T follicular helper cell (primary cell): ENCODE results near the gene KCNK2.

ENCODE experiments used
- DNase-seq: peaks from one replicate; pipeline ENCODE4 v3.0.0-alpha.2; 2020; ENCODE audit warnings: low read depth

Gene KCNK2

DNA sequence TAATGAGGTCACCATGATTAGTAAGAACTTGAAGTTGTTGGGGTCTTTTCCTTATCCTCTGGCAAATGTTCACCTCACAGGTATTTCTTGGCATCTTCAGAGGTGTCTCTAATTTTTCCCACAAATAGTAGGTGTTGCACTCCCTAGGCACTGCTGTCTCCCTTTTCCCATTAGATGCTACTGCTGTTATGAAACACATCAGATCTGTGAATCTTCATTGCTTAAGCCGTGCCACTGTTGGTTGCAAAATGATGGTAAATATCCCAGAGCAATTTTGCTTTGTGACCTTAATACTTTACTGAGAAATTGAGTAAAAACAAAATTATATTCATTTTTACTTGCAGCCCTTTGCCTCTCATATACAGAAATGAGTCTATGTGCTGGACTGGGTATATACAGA is 169.6 kb downstream of the KCNK2 start:
- DNase-seq, result no peak

DNA sequence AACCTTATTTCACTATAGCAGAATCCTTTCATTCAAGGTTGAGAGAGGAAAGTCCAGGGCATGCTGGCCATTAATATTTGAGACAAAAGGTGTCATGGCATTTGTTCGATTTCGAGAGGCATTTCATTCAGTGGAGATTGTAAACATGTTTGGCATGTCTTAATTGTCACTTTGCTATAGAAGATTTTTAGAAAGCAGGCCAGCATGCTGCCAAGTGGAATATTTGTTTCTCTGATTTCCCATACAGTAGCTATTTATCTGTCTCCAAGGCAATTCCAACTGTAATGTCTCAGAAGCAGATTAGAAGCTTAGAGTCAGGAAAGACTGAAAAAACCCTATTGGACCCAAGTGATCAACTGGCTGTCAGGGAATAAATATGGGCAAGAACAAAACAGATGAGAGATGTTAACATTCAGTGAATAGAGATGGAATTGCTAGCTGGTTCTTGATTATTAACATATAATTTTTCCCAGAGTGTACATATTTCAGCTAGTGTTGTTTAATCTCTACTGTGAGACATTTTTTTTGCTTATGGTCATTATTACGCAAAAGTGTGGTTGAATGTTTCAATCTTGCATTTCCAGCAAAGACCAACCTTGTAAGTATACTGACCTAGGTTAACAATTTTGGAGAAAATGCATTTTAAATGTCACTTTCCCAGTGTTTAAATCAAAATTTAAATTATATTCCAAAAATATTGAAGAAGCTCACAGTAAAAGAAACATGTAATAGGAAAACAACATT is 174.6 kb downstream of the KCNK2 start:
- DNase-seq, result no peak

DNA sequence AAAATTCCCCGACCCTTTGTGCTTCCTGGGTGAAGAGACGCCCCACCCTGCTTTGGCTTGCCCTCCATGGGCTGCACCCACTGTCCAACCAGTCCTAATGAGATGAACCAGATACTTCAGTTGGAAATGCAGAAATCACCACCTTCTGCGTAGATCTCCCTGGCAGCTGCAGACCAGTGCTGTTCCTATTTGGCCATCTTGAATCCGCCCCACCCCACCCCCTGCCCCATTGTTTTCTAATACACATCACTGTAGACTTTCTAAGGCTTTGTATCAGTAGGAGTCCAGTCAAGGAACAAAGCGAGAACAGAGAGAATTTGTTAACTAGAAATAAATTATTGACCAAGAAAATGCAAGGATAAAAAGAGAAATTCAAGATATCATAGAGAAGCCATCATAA is 178.2 kb downstream of the KCNK2 start:
- DNase-seq, result no peak

DNA sequence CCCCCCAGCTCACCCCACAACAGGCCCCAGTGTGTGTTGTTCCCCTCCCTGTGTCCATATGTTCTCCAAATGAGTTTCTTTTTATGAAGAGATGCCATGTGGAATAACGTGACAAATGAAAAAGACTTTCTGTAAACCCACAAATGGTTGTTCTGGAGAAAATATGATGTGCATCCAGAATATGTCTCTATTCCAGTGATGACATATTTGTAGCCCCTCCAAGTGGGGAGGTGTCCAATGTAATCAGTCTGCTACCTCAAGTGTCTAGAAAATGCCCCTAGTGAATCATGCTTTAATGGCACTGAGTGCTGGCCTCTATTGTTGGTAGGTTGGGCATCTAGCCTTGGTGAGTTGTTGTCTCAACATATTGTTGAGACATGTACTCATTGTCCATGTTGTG is 179.6 kb downstream of the KCNK2 start:
- DNase-seq, result no peak

DNA sequence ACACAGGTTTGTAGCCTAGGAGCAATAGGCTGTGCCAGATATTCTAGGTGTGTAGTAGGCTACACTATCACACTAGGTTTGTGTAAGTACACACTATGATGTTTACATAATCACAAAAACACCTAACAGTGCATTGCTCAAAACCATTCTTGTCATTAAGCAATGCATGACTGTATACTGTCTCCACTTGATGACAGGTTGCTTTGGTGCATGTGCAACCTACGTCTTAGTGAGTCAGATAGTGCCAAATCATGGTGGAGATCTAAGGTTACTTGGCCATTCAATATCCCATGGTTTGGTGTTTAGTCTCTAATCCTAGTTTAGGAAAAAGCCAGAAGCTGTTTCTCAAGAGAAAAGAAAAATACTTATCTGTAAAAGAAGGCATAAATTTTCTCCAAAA is 181.1 kb downstream of the KCNK2 start:
- no peak for DNase-seq

DNA sequence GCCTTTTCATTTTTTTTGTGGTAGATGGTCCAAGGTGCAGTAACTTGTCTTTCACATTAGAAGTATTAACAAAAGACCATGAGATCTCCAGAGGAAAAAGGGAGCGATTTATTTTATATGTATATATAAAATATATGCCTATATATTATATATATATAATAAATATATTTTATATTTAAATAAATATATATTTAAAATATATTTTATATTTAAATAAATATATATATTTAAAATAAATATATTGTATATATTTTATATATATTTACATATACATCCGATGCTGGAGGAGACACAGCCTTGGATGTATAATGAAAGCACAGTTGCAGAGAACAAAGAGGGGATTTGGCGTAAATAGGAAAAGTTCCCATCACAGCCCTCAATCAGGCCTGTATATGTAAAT is 182.1 kb downstream of the KCNK2 start:
- no peak for DNase-seq

DNA sequence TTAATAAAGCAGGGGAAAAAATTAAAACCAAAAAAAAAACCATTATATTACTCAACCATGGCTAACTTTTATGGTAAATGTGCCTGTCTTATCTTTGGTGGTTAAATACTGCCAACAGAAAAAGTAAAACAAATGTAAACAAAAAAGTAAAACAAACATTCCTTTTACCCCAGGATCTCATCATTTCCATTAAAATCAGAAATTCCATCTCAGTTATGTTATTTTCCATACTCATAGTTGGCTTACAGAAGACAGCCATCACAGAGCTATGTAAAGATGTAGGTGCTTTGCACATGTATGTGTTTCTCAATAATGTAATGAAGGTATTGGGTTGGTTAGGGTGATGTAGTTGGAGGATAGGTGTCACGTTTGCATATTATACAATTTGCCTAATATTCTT is 185.0 kb downstream of the KCNK2 start:
- no peak for DNase-seq

DNA sequence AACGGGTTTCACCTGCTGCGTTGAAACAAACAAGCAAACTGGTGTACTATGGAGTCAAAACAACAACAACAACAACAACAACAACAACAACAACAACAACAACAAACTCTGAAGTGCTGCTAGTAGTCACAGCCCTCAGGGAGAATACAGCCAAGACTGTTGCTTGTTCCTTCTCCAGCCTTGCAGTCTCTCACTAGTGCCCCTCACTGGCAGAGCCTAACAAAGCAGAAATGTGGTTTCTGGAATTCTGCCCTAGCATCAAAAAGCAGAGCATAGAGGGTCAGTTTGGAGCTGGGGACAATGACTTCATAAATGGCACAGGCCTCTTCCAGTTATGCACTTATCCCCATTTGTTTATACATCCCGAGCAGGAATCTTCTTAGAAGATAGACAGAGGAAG is 187.4 kb downstream of the KCNK2 start:
- DNase-seq, result no peak

DNA sequence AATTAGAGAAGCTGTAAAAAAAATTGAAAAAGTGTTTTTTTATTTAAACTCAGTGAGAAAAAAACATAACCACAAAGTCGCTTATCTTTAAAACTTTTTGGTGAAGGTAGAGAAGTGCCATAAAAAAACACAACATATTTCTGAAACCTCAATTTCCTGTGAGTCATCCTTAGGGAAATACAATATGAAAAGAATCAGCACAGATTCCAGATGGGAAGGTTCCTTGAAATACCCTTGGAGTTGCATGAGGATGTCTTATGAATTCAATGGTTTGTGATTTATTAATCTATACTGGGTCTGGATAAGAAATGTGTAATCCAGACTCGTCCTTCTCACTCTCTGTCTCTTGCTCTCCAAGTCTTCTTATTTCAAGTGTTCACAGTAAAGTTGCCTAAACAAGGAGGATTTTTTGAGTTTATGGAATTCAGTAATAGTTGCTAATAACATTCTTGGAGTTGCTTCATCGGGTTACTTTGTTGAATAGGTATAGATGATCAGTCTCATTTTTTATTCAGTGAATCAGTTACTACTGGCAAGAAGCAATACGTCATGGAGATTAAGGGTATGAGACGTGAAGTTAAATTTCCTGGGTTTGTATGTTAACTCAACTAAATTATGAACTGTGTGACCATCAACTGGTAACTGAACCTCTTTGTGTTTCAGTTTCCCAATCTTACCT is 191.4 kb downstream of the KCNK2 start:
- DNase-seq, result no peak

DNA sequence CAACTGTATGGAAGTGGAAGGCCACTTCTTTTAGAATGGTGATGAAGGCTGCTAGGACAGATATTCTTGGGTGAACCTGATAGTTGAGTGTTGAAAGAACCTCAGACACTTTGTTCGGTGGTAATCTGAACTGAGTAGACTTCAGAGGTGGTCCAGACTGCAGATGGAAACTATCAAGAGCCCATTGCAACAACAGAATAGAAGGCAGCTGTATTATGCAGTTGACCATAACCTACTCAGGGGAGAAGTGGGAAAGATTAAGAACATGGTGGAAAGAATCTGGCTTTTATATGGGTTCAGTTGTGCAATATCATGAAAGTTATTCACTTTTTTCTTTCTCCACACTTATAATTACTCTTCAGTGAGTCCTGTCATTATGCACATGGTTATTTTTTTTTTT is 194.0 kb downstream of the KCNK2 start:
- DNase-seq, result no peak

DNA sequence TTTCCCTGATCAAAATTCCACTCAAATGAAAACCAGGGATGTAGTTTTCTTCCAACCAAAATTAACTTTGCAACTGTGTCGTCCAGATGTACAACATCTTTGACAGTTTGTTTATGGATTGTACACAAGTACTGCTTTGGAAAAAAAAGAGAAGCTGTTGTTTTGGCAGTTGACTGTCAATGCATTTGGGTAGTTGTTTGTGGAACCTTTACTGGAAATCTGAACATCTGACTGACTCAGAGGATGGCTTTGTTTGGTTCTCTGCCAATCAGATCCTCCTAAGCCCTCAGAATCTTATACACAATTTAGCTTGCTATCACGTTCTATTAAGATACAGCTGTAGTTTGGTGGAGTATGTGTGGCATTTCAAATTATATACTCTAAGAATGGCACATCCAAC is 195.0 kb downstream of the KCNK2 start:
- DNase-seq, result no peak

DNA sequence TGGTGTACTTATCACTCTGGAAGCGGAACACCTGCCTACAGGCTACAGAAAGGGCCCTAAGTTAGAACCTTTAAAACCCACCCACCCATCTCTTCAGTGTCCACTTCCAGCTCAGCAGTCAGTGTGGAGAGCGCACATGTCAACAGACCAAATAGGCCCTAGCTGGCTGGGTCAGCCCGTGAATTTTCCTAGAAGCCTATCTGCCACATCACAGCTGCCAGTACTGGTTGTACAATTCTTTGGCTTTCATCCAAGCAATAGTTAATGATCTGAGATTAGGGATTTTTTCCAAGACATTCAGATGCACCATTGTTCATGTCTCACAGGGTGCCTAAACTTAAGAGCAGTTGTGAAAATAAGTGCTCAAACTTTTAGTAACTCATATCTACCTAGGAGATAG is 197.1 kb downstream of the KCNK2 start:
- no peak for DNase-seq

DNA sequence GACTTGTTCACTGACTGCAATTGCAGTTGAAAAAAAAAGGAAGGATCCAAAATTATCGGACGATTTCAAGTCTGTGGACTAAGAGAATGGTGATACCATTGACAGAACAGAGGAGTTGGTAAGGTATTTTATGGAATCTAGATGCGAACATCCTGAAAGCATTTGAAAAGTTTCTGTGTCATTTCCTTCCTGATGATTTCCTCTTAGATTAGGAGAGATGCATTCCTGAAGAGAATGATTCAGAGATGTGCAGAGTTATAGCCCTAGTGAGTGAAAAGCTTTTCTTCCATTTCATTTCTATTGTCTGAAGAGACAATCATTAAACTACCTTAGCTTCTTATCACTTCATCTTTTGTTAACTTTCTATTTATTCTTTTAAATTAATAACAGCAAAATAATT is 200.0 kb downstream of the KCNK2 start:
- no peak for DNase-seq

DNA sequence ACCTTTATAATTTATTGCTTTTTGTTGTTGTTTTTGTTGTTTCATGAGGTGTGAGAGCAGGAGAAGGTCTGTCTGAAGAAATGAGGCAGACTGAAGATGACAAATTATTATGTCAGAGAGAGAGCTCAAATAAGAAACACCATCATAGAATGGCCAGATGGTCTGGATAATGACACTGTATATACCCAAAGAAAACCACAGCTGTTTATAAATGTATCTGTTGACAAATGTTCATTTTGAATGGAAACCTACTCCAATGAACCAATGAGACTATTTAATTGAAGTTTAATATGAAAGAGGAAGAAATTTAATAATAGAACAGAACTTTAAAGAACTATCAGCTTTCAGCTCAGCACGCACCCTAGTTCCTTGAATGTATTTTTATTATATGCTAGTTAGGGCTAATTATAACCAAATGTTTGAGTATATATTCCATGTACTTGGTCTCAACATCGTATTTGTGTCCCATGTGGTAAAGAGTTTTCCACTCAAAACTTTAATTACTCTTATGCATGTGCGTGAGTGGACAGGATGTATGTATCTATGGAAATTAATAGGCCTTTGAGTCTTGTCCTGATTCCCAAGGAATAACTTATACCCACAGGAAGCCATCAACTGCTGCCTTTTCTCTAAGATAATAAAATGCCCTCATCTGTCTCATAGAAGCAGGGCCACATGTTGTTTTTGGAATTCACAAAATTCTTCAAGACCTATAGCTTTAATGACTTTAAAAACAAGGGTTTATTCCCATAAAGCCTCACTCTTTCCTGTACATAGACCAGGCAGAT is 202.7 kb downstream of the KCNK2 start:
- no peak for DNase-seq
